ENCODE results near the gene SYNPR. TPM values are rescaled to one million over a fixed set of nuclear protein-coding genes. Genes with fewer than 3 reads are reported as not detected.
"Not testable (repeated sequence)": the region's sequence is repeated elsewhere in the genome, so short reads cannot be mapped to it uniquely, and the experiment has no call there.

SYNPR gene
- total RNA-seq, 1 donor from 2014 or later = 3.7 TPM

- Mint-ChIP-seq H3K36me3 (no peaks in the 10 kb centered on the region), H3K27ac (no peak overlapping the region), H3K9me3 (peaks cover 23% of the 10 kb centered on the region), H3K27me3 (ENCODE audit: low read depth) (peaks cover 24% of the 10 kb centered on the region), H3K4me3 (no peak overlapping the region), H3K4me1 (no peaks in the 10 kb centered on the region)
- no peak for DNase-seq (ENCODE audit: low spot score in 2 of 2, unreplicated experiment in 2 of 2)
- TF ChIP-seq CTCF (IDR thresholded peaks at IDR 0.05; ENCODE audit: unreplicated experiment) = no peak
Measured at GRCh38 chr3:63639806-63640205, 361.7 kb downstream of the SYNPR start.

GRCh38 chr3:63642488-63642887 is 364.4 kb downstream of the SYNPR start:
- Mint-ChIP-seq H3K36me3 (no peaks in the 10 kb centered on the region), H3K27me3 (ENCODE audit: low read depth) (peaks cover 29% of the 10 kb centered on the region), H3K9me3 (peaks cover 22% of the 10 kb centered on the region), H3K4me1 (no peaks in the 10 kb centered on the region), H3K27ac (no peak overlapping the region), H3K4me3 (no peak overlapping the region)
- TF ChIP-seq CTCF (IDR thresholded peaks at IDR 0.05; ENCODE audit: unreplicated experiment) = no peak
- DNase-seq (ENCODE audit: low spot score in 2 of 2, unreplicated experiment in 2 of 2) = no peak

- Mint-ChIP-seq H3K27ac (no peak overlapping the region), H3K27me3 (ENCODE audit: low read depth) (peaks cover 28% of the 10 kb centered on the region), H3K36me3 (no peaks in the 10 kb centered on the region), H3K4me3 (no peak overlapping the region), H3K9me3 (peaks cover 23% of the 10 kb centered on the region), H3K4me1 (no peaks in the 10 kb centered on the region)
- no peak for DNase-seq (ENCODE audit: low spot score in 2 of 2, unreplicated experiment in 2 of 2)
- no peak for TF ChIP-seq CTCF (IDR thresholded peaks at IDR 0.05; ENCODE audit: unreplicated experiment)
Measured at GRCh38 chr3:63644212-63644797, 366.2 kb downstream of the SYNPR start.

GRCh38 chr3:63644928-63645781 is 367.0 kb downstream of the SYNPR start:
- H3K4me1 Mint-ChIP-seq, H3K36me3 Mint-ChIP-seq, H3K27ac Mint-ChIP-seq: not testable (repeated sequence)
- DNase-seq (ENCODE audit: low spot score in 2 of 2, unreplicated experiment in 2 of 2) = peak in 1 of 2 experiments; percentile 43
- Mint-ChIP-seq H3K9me3 (peaks cover 23% of the 10 kb centered on the region), H3K27me3 (ENCODE audit: low read depth) (peaks cover 28% of the 10 kb centered on the region), H3K4me3 (peak overlapping the region; percentile 77)

- peaks cover 3% of the 10 kb centered on the region for H3K27me3 Mint-ChIP-seq (ENCODE audit: low read depth)
- H3K4me1 Mint-ChIP-seq = no peaks in the 10 kb centered on the region
- no peak within 1 kb of the TSS for H3K4me3 Mint-ChIP-seq
- TF ChIP-seq CTCF (IDR thresholded peaks at IDR 0.05; ENCODE audit: unreplicated experiment) = no peak
- H3K36me3 Mint-ChIP-seq = no peaks in the 10 kb centered on the region
- DNase-seq (ENCODE audit: low spot score in 2 of 2, unreplicated experiment in 2 of 2) = no peak
- no peak within 1 kb of the TSS for H3K27ac Mint-ChIP-seq
- peaks cover 15% of the 10 kb centered on the region for H3K9me3 Mint-ChIP-seq
Measured at GRCh38 chr3:63652066-63652725, 374.1 kb downstream of the SYNPR start, which contains the start of gene SNTN. Gene SNTN (plus strand): TSS chr3:63652675. CDS start chr3:63652688, 13 bp downstream.

GRCh38 chr3:63654211-63654610 is 376.1 kb downstream of the SYNPR start:
- DNase-seq (ENCODE audit: low spot score in 2 of 2, unreplicated experiment in 2 of 2) = no peak
- Mint-ChIP-seq H3K4me1 (no peaks in the 10 kb centered on the region), H3K27ac (no peak overlapping the region), H3K27me3 (ENCODE audit: low read depth) (peaks cover 1% of the 10 kb centered on the region), H3K36me3 (no peaks in the 10 kb centered on the region), H3K9me3 (peaks cover 4% of the 10 kb centered on the region), H3K4me3 (no peak overlapping the region)
- TF ChIP-seq CTCF (IDR thresholded peaks at IDR 0.05; ENCODE audit: unreplicated experiment) = no peak
